Fibroblast of the aortic adventitia (primary cell): ENCODE measurements around the gene SPON1. TPM values are rescaled to one million over a fixed set of nuclear protein-coding genes. Genes with fewer than 3 reads are reported as not detected.
"Not testable (repeated sequence)": the region's sequence is repeated elsewhere in the genome, so short reads cannot be mapped to it uniquely, and the experiment has no call there.

Source experiments
- DNase-seq: peaks from one replicate; pipeline ENCODE4 v3.0.0-alpha.2; 2010; ENCODE audit warnings: low read depth
- H3K4me3 ChIP-seq: 2 replicates; pipeline ENCODE4 v1.5.1; 2011; ENCODE audit warnings: low read depth, mild to moderate bottlenecking, control low read depth, low read length, moderate library complexity
- CTCF ChIP-seq: IDR thresholded peaks from 2 replicates; pipeline ENCODE4 v1.5.1; 2011; ENCODE audit warnings: mild to moderate bottlenecking, low read length, control low read depth, inconsistent platforms; ENCODE audit not compliant: insufficient read depth
- total RNA-seq: library from RNA; depleted of rRNA; stranded (reverse); fragments of >200 nt; gene quantifications from 2 replicates; pipeline ENCODE4 v1.2.3, GENCODE V29; 2012; ENCODE audit warnings: low replicate concordance

The SPON1 gene
- total RNA-seq, 1 donor: 3.5 TPM

- DNase-seq: no peak
- no peak for TF ChIP-seq CTCF
- no peak overlapping the region for H3K4me3 ChIP-seq
These were observed 112.9 kb downstream of the SPON1 start for GRCh38 chr11:14075118-14076078.

GRCh38 chr11:14079011-14079410 lies 116.5 kb downstream of the SPON1 start:
- peak; percentile 14 for DNase-seq
- no peak for TF ChIP-seq CTCF
- no peak overlapping the region for H3K4me3 ChIP-seq

- no peak overlapping the region for H3K4me3 ChIP-seq
- TF ChIP-seq CTCF: no peak
- no peak for DNase-seq
These were observed 117.3 kb downstream of the SPON1 start for GRCh38 chr11:14079797-14080196.

- no peak for TF ChIP-seq CTCF
- no peak for DNase-seq
- H3K4me3 ChIP-seq: no peak overlapping the region
These were observed 119.2 kb downstream of the SPON1 start for GRCh38 chr11:14081581-14082231.

GRCh38 chr11:14082338-14082737 lies 119.8 kb downstream of the SPON1 start:
- no peak for DNase-seq
- no peak overlapping the region for H3K4me3 ChIP-seq

GRCh38 chr11:14088861-14089260 lies 126.3 kb downstream of the SPON1 start:
- not testable (repeated sequence) for H3K4me3 ChIP-seq, DNase-seq

More at GRCh38 chr11:14082338-14082737, 119.8 kb downstream of the SPON1 start:
- TF ChIP-seq CTCF: no peak

- no peak for TF ChIP-seq CTCF
- no peak overlapping the region for H3K4me3 ChIP-seq
- no peak for DNase-seq
These were observed 127.4 kb downstream of the SPON1 start for GRCh38 chr11:14089690-14090462.

GRCh38 chr11:14090631-14091030 lies 128.1 kb downstream of the SPON1 start:
- H3K4me3 ChIP-seq, DNase-seq: not testable (repeated sequence)
